Brain microvascular endothelial cell (primary cell): ENCODE results near the gene SURF4.

Experiments used
- DNase-seq: peaks from one replicate; pipeline ENCODE4 v3.0.0-alpha.2; 2020
- H3K27ac ChIP-seq: fragments of 250-450 bp; sonication (Bioruptor Pico); 2 replicates; pipeline ENCODE4 v1.5.1; 2020; ENCODE audit warnings: mild to moderate bottlenecking, moderate library complexity
- H3K27me3 ChIP-seq: fragments of 250-450 bp; sonication (Bioruptor Pico); replicated peaks from 2 replicates; pipeline ENCODE4 v1.5.1; 2020; ENCODE audit warnings: mild to moderate bottlenecking
- H3K36me3 ChIP-seq: fragments of 250-450 bp; sonication (Bioruptor Pico); replicated peaks from 2 replicates; pipeline ENCODE4 v1.5.1; 2020; ENCODE audit warnings: mild to moderate bottlenecking
- H3K4me3 ChIP-seq: 2 replicates; pipeline ENCODE4 v1.5.1; 2011; ENCODE audit warnings: low read depth, mild to moderate bottlenecking, control low read depth, low read length, moderate library complexity
- in situ Hi-C: cut with HindIII; loops from 2 replicates; pipeline ENCODE4 v1.10.0; 2017; ENCODE audit warnings: low sequenced_read_pairs, low pct_ligation_motif_present
- TF ChIP-seq, protein P1 (sequence below): IDR thresholded peaks from 2 replicates; pipeline ENCODE4 v1.5.1; 2011; ENCODE audit warnings: low read depth, mild to moderate bottlenecking, moderate library complexity, low read length, control low read depth, inconsistent platforms; ENCODE audit errors: missing control alignments

Gene SURF4

GRCh38 chr9:133375724-133376654 is at the start of gene SURF4, which contains the start of gene STKLD1:
SURF4 (minus strand) TSS chr9:133376060; CDS start chr9:133375969, 91 bp downstream.
STKLD1 (plus strand) TSS chr9:133376366; CDS start chr9:133376474, 108 bp downstream.
- H3K27ac ChIP-seq: peak within 1 kb of the TSS; percentile 96
- in situ Hi-C loops: no loop called here
- H3K27me3 ChIP-seq: no peaks in the 10 kb centered on the region
- H3K4me3 ChIP-seq: peak within 1 kb of the TSS; percentile 94
- peaks cover 24% of the 10 kb centered on the region for H3K36me3 ChIP-seq
- TF ChIP-seq, protein P1, sequence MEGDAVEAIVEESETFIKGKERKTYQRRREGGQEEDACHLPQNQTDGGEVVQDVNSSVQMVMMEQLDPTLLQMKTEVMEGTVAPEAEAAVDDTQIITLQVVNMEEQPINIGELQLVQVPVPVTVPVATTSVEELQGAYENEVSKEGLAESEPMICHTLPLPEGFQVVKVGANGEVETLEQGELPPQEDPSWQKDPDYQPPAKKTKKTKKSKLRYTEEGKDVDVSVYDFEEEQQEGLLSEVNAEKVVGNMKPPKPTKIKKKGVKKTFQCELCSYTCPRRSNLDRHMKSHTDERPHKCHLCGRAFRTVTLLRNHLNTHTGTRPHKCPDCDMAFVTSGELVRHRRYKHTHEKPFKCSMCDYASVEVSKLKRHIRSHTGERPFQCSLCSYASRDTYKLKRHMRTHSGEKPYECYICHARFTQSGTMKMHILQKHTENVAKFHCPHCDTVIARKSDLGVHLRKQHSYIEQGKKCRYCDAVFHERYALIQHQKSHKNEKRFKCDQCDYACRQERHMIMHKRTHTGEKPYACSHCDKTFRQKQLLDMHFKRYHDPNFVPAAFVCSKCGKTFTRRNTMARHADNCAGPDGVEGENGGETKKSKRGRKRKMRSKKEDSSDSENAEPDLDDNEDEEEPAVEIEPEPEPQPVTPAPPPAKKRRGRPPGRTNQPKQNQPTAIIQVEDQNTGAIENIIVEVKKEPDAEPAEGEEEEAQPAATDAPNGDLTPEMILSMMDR: no peak
- peak; percentile 91 for DNase-seq

DNA sequence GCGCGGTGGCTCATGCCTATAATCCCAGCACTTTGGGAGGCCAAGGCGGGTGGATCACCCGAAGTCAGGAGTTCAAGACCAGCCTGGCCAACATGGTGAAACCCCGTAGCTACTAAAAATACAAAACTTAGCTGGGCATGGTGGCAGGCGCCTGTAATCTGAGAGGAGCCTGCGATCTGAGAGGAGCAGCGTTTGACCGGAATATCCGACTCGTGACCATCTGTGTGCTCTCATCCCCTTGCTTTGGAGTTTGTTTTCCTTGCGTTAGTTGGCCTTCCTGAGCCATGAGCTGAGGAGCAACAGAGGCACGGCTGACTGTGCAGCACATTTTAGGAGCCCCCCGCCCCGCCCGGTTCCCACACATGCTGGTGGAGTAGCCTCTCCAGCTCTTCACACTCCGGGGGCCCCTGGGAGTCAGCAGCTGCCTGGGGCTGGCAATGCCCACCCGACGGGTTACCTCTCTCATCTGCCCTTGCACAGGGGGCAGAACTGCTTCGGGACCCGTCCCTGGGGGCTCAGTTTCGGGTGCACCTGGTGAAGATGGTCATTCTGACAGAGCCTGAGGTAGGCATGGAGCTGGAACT is 49.3 kb upstream of the SURF4 start:
- peaks cover 11% of the 10 kb centered on the region for H3K27me3 ChIP-seq
- in situ Hi-C loops: no loop called here
- H3K27ac ChIP-seq: no peak overlapping the region
- H3K36me3 ChIP-seq: no peaks in the 10 kb centered on the region
- no peak for DNase-seq
- H3K4me3 ChIP-seq: no peak overlapping the region
- TF ChIP-seq, protein P1: no peak

DNA sequence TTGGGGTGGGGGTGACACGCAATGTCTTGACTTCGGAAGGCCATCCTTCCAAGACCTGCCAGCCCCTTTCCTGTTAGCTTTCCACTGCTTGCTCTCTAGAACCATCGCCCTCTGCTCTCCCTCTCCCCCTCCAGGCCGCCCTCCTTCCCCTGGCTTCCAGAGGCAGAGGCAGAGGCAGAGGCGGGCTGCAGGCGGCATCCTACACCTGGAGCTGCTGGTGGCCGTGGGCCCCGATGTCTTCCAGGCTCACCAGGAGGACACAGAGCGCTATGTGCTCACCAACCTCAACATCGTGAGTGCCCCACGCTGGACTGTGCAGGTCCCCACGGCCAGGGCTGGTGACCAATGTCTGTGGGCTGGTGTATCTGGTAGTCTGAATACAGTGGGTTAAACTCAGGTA is 48.3 kb upstream of the SURF4 start:
- DNase-seq: no peak
- no peaks in the 10 kb centered on the region for H3K36me3 ChIP-seq
- no peak overlapping the region for H3K27ac ChIP-seq
- H3K27me3 ChIP-seq: peaks cover 11% of the 10 kb centered on the region
- TF ChIP-seq, protein P1: no peak
- in situ Hi-C loops: no loop called here
- H3K4me3 ChIP-seq: no peak overlapping the region

DNA sequence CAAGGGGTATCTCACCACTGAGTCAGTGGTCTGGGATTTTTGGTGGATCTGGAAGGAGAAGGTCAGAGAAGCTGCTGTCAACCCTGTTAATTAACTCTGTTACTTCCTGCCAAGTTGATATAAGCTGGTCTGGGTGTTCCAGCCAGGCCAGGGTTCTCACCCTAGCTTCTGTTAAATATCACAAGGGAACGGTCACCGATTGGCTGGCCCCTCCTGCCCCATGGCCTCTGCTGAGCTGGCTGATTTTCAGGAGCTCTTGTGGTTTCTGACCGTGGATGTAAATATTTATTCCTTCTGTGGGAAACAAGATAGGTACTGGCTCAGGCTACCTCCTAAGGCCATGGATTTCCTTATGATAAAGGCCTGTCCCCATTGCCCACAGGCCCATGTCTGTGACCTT is 47.4 kb upstream of the SURF4 start:
- TF ChIP-seq, protein P1: no peak
- H3K36me3 ChIP-seq: no peaks in the 10 kb centered on the region
- no peak overlapping the region for H3K27ac ChIP-seq
- H3K4me3 ChIP-seq: no peak overlapping the region
- in situ Hi-C loops: no loop called here
- DNase-seq: no peak
- peaks cover 9% of the 10 kb centered on the region for H3K27me3 ChIP-seq

- Histone ChIP-seq H3K27ac (no peak within 1 kb of the TSS), H3K36me3 (no peaks in the 10 kb centered on the region), H3K4me3 (no peak within 1 kb of the TSS), H3K27me3 (no peaks in the 10 kb centered on the region)
- no peak for DNase-seq
- TF ChIP-seq, protein P1: peak; percentile 40
- in situ Hi-C loops: no loop called here
Observed at GRCh38 chr9:133421615-133422542, 46.0 kb upstream of the SURF4 start, which contains the start of gene ADAMTS13. ADAMTS13 (plus strand) TSS chr9:133422367; CDS start chr9:133422444, 77 bp downstream.
